Vagina (tissue), 2 donors: ENCODE measurements around the gene ACSL1. TPM values are rescaled to one million over a fixed set of nuclear protein-coding genes. Genes with fewer than 3 reads are reported as not detected.

ENCODE experiments used
- DNase-seq, 2 donors: peaks; one replicate each; pipeline ENCODE4 v3.0.0-alpha.2; 2017; ENCODE audit errors: extremely low spot score in 2 of 2
- H3K27ac ChIP-seq: fragments of 200-600 bp; sonication (generic); one replicate; pipeline ENCODE4 v1.5.1; 2019
- H3K27me3 ChIP-seq: fragments of 200-600 bp; sonication (generic); one replicate; pipeline ENCODE4 v1.5.1; 2019
- H3K36me3 ChIP-seq, 2 donors: fragments of 200-600 bp; sonication (generic); one replicate each; pipeline ENCODE4 v1.5.1; 2017 to 2019
- H3K4me1 ChIP-seq: fragments of 200-600 bp; sonication (generic); one replicate; pipeline ENCODE4 v1.5.1; 2019
- H3K4me3 ChIP-seq, 2 donors: fragments of 200-600 bp; sonication (generic); 1 replicate in 1 of 2; 2 replicates in 1 of 2; pipeline ENCODE4 v1.5.1; 2016 to 2019
- H3K9me3 ChIP-seq: fragments of 200-600 bp; sonication (generic); one replicate; pipeline ENCODE4 v1.5.1; 2019
- CTCF ChIP-seq, 3 experiments: fragments of 450-650 bp in 2 of 3; fragments of 200-600 bp in 1 of 3; sonication (generic) in 1 of 3; IDR thresholded peaks; one replicate each; pipeline ENCODE4 v1.5.1; 2017 to 2019; ENCODE audit warnings: antibody characterized with exemption in 3 of 3, mild to moderate bottlenecking in 2 of 3, moderate library complexity in 2 of 3
- POLR2A ChIP-seq, 2 donors: fragments of 450-650 bp; IDR thresholded peaks; one replicate each; pipeline ENCODE4 v1.6.1; 2017; ENCODE audit warnings: antibody characterized with exemption in 2 of 2, mild to moderate bottlenecking in 2 of 2, moderate library complexity in 2 of 2
- POLR2AphosphoS5 ChIP-seq, 2 donors: sonication (generic); formaldehyde crosslinking; IDR thresholded peaks; one replicate each; pipeline ENCODE4 v1.9.0; 2017; ENCODE audit warnings: antibody characterized with exemption in 2 of 2, mild to moderate bottlenecking in 2 of 2, low read depth in 1 of 2; ENCODE audit not compliant: insufficient read depth in 1 of 2
- intact Hi-C: fragments of 100-400 bp; cut with DNase I; formaldehyde crosslinking; loops from one replicate; pipeline ENCODE4 v1.15.1; 2023
- total RNA-seq: library from RNA; depleted of rRNA; stranded (reverse); fragments of >200 nt; gene quantifications from one replicate; pipeline ENCODE4 v1.2.3, GENCODE V29; 2016

The ACSL1 gene
- 106 TPM for total RNA-seq

GRCh38 chr4:184825896-184826690 is at the start of gene ACSL1:
ACSL1 (minus strand) TSS chr4:184825968; CDS start chr4:184803514, 22,454 bp downstream.
- peak within 1 kb of the TSS; percentile 61 to 95 for H3K4me3 ChIP-seq
- peak in 1 of 2 donors; percentile 72 for TF ChIP-seq POLR2AphosphoS5 (IDR thresholded peaks at IDR 0.05; ENCODE audit: insufficient read depth in 1 of 2, low read depth in 1 of 2)
- peak in 1 of 2 donors; percentile 76 for TF ChIP-seq POLR2A (IDR thresholded peaks at IDR 0.05)
- TF ChIP-seq CTCF (IDR thresholded peaks at IDR 0.05) = no peak
- intact Hi-C loops = loop anchor here (5.0 kb wide), 1 partner anchor 79 kb away; no protein-coding TSS in a partner anchor
- H3K9me3 ChIP-seq = no peaks in the 10 kb centered on the region
- no peak for DNase-seq
- no peaks in the 10 kb centered on the region for H3K27me3 ChIP-seq
- peak within 1 kb of the TSS; percentile 76 for H3K27ac ChIP-seq
- no peaks in the 10 kb centered on the region for H3K36me3 ChIP-seq
- H3K4me1 ChIP-seq = peaks cover 36% of the 10 kb centered on the region

GRCh38 chr4:184873054-184873453 is 47.3 kb upstream of the ACSL1 start:
- Histone ChIP-seq H3K36me3 (no peaks in the 10 kb centered on the region), H3K27me3 (no peaks in the 10 kb centered on the region), H3K4me3 (no peak overlapping the region), H3K9me3 (no peaks in the 10 kb centered on the region), H3K4me1 (no peaks in the 10 kb centered on the region), H3K27ac (no peak overlapping the region)
- intact Hi-C loops = no loop called here
- no peak for DNase-seq
- no peak for TF ChIP-seq POLR2A (IDR thresholded peaks at IDR 0.05)

- Histone ChIP-seq H3K27ac (no peak overlapping the region), H3K27me3 (no peaks in the 10 kb centered on the region), H3K4me3 (no peak overlapping the region), H3K4me1 (no peaks in the 10 kb centered on the region), H3K9me3 (no peaks in the 10 kb centered on the region), H3K36me3 (no peaks in the 10 kb centered on the region)
- intact Hi-C loops = no loop called here
- DNase-seq = no peak
- TF ChIP-seq POLR2A (IDR thresholded peaks at IDR 0.05) (no peak), POLR2AphosphoS5 (IDR thresholded peaks at IDR 0.05; ENCODE audit: insufficient read depth in 1 of 2, low read depth in 1 of 2) (no peak), CTCF (IDR thresholded peaks at IDR 0.05) (no peak)
These were observed 45.0 kb upstream of the ACSL1 start for GRCh38 chr4:184870718-184871117.

- Histone ChIP-seq H3K4me3 (no peak overlapping the region), H3K9me3 (no peaks in the 10 kb centered on the region), H3K4me1 (no peaks in the 10 kb centered on the region), H3K36me3 (no peaks in the 10 kb centered on the region), H3K27me3 (no peaks in the 10 kb centered on the region), H3K27ac (no peak overlapping the region)
- DNase-seq = no peak
- intact Hi-C loops = no loop called here
- TF ChIP-seq POLR2A (IDR thresholded peaks at IDR 0.05) = no peak
- no peak for TF ChIP-seq CTCF (IDR thresholded peaks at IDR 0.05)
- TF ChIP-seq POLR2AphosphoS5 (IDR thresholded peaks at IDR 0.05; ENCODE audit: insufficient read depth in 1 of 2, low read depth in 1 of 2) = no peak
These were observed 42.9 kb upstream of the ACSL1 start for GRCh38 chr4:184868623-184869022.

GRCh38 chr4:184863916-184864315 is 38.1 kb upstream of the ACSL1 start:
- DNase-seq = no peak
- no peaks in the 10 kb centered on the region for H3K9me3 ChIP-seq

More at GRCh38 chr4:184863916-184864315, 38.1 kb upstream of the ACSL1 start:
- Histone ChIP-seq H3K27ac (no peak overlapping the region), H3K36me3 (no peaks in the 10 kb centered on the region), H3K4me1 (no peaks in the 10 kb centered on the region), H3K27me3 (no peaks in the 10 kb centered on the region), H3K4me3 (no peak overlapping the region)
- TF ChIP-seq CTCF (IDR thresholded peaks at IDR 0.05) (no peak), POLR2AphosphoS5 (IDR thresholded peaks at IDR 0.05; ENCODE audit: insufficient read depth in 1 of 2, low read depth in 1 of 2) (no peak), POLR2A (IDR thresholded peaks at IDR 0.05) (no peak)
- intact Hi-C loops = no loop called here
